Left lung (tissue), 10 donors: Measurements from ENCODE around the gene METTL3. TPM values are rescaled to one million over a fixed set of nuclear protein-coding genes. Genes with fewer than 3 reads are reported as not detected.

Experiments
- ATAC-seq: fragments of 200-7000 bp; cut with Tn5 transposase; one replicate; pipeline ENCODE4 v1.9.1; 2020; ENCODE audit warnings: moderate library complexity
- DNase-seq, 4 donors: peaks; one replicate each; pipeline ENCODE4 v3.0.0-alpha.2; 2013 to 2020
- H3K27ac ChIP-seq, 2 donors: fragments of 200-600 bp; sonication (generic) in 1 of 2; one replicate each; pipeline versions ENCODE4 v1.5.0 to v1.8.0; 2020 to 2021
- H3K27me3 ChIP-seq, 2 donors: fragments of 200-600 bp; sonication (generic) in 1 of 2; one replicate each; pipeline versions ENCODE4 v1.5.0 to v1.8.0; 2020 to 2021
- H3K36me3 ChIP-seq, 2 donors: fragments of 200-600 bp; sonication (generic) in 1 of 2; one replicate each; pipeline versions ENCODE4 v1.5.0 to v1.8.0; 2020 to 2021
- H3K4me1 ChIP-seq, 2 donors: fragments of 200-600 bp; one replicate each; pipeline ENCODE4 v1.8.0; 2021
- H3K4me3 ChIP-seq, 2 donors: fragments of 200-600 bp; sonication (generic) in 1 of 2; one replicate each; pipeline versions ENCODE4 v1.5.0 to v1.8.0; 2020 to 2021; ENCODE audit warnings: mild to moderate bottlenecking in 1 of 2
- H3K9me3 ChIP-seq, 2 donors: fragments of 200-600 bp; sonication (generic) in 1 of 2; one replicate each; pipeline versions ENCODE4 v1.5.0 to v1.8.0; 2020 to 2021
- intact Hi-C, 2 donors: fragments of 100-400 bp; cut with DNase I; formaldehyde crosslinking; loops; one replicate each; pipeline versions ENCODE4 v1.11.2 to v1.14.2; 2022
- polyA plus RNA-seq, 6 donors: library from polyadenylated mRNA; unstranded; fragments of 120-200 nt; gene quantifications; one replicate each; pipeline ENCODE4 v1.2.1, GENCODE V29; 2013; ENCODE audit not compliant: insufficient read length in 6 of 6
- total RNA-seq, 2 donors: library from RNA; stranded (reverse); fragmentation: NEBNext Ultra II Directional; extraction: Animal tissue kit (Norgen Biotek cat#: 25700); gene quantifications; one replicate each; pipeline ENCODE4 v1.2.1, GENCODE V29; 2021
- TF ChIP-seq, protein P1 (sequence below), 2 donors: fragments of 200-600 bp; sonication (generic) in 1 of 2; IDR thresholded peaks; one replicate each; pipeline versions ENCODE4 v1.5.0 to v1.8.0; 2021; ENCODE audit warnings: antibody characterized with exemption in 2 of 2
- donor health status: DM: no; HTN: yes; CAD: no.
- donor health status: DM: no; HTN: no; CAD: no.

The METTL3 gene
- total and polyA plus RNA-seq, 8 donors: 36.8 to 109 (median 96.5) TPM

DNA sequence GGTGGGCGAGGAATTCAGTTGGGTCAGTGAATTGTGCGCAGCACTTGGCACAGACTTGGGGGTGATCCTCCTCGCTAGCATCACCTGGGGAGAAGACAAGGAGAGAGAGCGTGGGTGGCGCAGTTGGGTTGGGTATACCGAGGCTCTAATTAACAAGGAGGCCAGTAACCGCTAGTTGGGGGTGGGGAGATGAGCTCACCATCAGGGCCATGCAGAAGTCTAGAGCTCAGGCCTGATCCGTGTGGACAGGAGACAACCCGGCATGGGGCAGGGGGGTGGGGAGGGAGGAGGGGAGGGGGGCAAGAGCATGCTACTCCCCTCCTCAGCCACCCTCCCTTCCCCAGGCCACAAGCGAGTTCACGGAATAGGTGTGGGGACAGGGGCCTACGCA lies 14.4 kb upstream of the METTL3 start:
- Histone ChIP-seq H3K4me3 (peak overlapping the region; percentile 53 to 57), H3K9me3 (no peaks in the 10 kb centered on the region), H3K4me1 (peaks cover 0 to 33% of the 10 kb centered on the region in 2 donors), H3K36me3 (no peaks in the 10 kb centered on the region), H3K27me3 (peaks cover 0 to 11% of the 10 kb centered on the region in 2 donors), H3K27ac (no peak overlapping the region)
- TF ChIP-seq, protein P1, sequence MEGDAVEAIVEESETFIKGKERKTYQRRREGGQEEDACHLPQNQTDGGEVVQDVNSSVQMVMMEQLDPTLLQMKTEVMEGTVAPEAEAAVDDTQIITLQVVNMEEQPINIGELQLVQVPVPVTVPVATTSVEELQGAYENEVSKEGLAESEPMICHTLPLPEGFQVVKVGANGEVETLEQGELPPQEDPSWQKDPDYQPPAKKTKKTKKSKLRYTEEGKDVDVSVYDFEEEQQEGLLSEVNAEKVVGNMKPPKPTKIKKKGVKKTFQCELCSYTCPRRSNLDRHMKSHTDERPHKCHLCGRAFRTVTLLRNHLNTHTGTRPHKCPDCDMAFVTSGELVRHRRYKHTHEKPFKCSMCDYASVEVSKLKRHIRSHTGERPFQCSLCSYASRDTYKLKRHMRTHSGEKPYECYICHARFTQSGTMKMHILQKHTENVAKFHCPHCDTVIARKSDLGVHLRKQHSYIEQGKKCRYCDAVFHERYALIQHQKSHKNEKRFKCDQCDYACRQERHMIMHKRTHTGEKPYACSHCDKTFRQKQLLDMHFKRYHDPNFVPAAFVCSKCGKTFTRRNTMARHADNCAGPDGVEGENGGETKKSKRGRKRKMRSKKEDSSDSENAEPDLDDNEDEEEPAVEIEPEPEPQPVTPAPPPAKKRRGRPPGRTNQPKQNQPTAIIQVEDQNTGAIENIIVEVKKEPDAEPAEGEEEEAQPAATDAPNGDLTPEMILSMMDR (IDR thresholded peaks at IDR 0.05): no peak
- DNase-seq (peak in 1 of 4 donors; percentile 47), ATAC-seq (peak; percentile 39)
- intact Hi-C loops: no loop called here

DNA sequence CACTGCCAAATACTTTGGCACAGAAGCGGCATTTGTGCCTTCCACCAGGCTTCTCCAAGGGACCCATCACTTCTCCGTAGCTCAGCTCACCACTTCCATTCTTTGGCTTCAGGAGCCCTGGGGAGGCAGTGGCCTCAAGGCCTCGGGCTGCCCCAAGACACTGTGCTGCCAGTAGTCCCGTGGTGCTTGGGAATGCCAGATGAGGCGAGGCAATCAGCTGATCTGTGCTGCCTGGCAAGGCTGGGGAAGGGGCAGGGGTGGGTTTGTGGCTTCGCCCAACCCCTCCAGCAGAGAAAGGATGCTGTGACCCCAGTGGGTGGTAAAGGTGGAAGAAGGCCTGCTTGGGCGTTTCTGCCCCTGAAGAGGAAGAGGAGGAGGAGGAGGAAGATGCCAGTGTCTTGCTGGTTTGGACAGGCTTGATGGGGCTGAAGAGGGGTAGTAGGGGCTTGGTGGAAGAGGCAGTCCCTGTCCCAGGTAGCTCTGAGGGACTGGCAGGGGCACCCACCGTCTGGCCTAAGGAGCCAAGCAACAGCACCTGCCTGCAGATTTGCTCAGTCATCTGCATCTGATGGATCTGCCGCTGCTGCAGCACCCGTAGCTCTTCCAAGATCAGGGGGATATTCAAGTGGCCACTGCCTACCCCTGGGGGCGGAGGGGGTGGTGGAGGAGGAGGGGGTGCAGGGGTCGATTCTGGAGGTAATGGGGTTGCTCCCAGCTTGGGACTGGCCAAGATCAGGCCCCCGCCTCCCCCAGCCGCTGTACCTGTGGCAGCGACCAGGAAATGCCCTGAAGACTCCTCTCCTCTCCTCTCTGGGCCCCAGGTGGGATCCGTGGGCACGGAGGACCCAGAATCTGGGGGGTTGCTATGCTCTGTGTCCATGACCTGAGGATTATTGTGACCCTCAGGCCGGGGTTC lies 13.7 kb upstream of the METTL3 start:
- Histone ChIP-seq H3K9me3 (no peaks in the 10 kb centered on the region), H3K27me3 (peaks cover 0 to 11% of the 10 kb centered on the region in 2 donors), H3K4me3 (peak overlapping the region; percentile 53 to 57), H3K36me3 (no peaks in the 10 kb centered on the region), H3K27ac (no peak overlapping the region), H3K4me1 (peaks cover 0 to 33% of the 10 kb centered on the region in 2 donors)
- TF ChIP-seq, protein P1 (IDR thresholded peaks at IDR 0.05): no peak
- ATAC-seq (no peak), DNase-seq (no peak)
- intact Hi-C loops: no loop called here

DNA sequence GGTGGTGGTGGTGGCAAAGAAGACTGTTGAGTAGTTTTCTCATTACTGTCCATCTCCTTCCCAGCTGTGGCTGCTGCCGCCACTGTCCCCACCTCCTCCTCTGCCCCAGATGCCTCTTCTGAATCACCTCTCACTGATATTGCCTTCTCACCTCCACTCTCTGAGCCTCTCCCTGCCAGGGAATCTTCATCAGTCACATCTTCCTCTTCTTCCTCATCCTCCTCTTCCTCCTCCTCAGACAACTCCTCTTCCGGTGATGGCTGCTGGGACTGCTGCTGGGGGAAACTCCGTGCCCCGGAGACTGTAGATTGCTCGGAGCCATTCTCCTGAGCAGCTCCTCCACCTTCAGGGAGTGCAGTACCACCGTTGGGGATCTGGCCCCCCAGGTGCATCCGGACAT lies 12.1 kb upstream of the METTL3 start:
- no peaks in the 10 kb centered on the region for H3K9me3 ChIP-seq
- H3K27ac ChIP-seq: no peak overlapping the region
- intact Hi-C loops: no loop called here
- TF ChIP-seq, protein P1 (IDR thresholded peaks at IDR 0.05): no peak
- H3K36me3 ChIP-seq: no peaks in the 10 kb centered on the region
- DNase-seq: no peak
- no peak overlapping the region for H3K4me3 ChIP-seq
- H3K27me3 ChIP-seq: peaks cover 0 to 11% of the 10 kb centered on the region in 2 donors
- peaks cover 0 to 25% of the 10 kb centered on the region in 2 donors for H3K4me1 ChIP-seq
- ATAC-seq: no peak

DNA sequence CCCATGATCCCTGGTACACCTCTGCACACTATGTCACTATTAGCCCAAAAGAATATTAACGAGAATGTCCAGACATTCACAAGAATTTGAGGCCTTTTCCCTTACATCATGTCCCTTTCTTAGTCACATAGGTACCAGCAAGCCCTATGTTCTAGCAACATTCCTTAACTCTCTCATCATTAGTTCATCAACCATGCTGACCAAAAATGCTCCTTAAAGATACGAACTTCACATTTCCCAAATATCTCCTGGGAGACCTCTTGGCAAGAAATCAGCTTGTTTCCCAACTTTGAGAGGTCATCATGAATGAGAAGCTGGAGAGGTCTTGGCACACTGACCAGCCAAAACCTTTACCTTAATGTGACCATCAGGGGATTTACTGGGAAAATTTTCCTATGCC lies 10.4 kb upstream of the METTL3 start:
- Histone ChIP-seq H3K36me3 (no peaks in the 10 kb centered on the region), H3K4me3 (no peak overlapping the region), H3K27me3 (peaks cover 0 to 8% of the 10 kb centered on the region in 2 donors), H3K27ac (no peak overlapping the region), H3K9me3 (no peaks in the 10 kb centered on the region), H3K4me1 (peaks cover 0 to 8% of the 10 kb centered on the region in 2 donors)
- intact Hi-C loops: no loop called here
- DNase-seq: no peak
- peak; percentile 10 for ATAC-seq
- TF ChIP-seq, protein P1 (IDR thresholded peaks at IDR 0.05): no peak

DNA sequence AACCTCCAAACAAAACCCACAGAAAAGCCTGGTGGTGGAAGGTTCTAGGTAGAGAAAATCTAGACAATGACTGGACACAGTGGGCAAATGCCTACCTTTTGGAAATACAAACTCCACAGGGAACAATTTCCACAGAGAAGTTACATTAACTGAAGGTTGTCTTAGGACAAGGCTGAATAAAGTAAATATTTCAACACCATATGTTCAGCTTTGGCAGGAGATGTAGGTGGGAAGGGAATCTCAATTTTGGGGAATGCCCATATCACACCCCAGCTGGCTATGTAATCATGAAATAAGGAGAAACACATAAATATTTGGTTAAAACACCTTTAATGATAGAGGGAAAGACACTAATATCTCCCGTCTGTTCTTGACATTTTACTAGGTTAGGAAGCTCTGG lies 9.6 kb upstream of the METTL3 start:
- peaks cover 0 to 6% of the 10 kb centered on the region in 2 donors for H3K4me1 ChIP-seq
- no peak overlapping the region for H3K27ac ChIP-seq
- ATAC-seq: no peak
- intact Hi-C loops: no loop called here
- DNase-seq: no peak
- TF ChIP-seq, protein P1 (IDR thresholded peaks at IDR 0.05): no peak
- H3K9me3 ChIP-seq: no peaks in the 10 kb centered on the region
- no peak overlapping the region for H3K4me3 ChIP-seq
- peaks cover 0 to under 1% of the 10 kb centered on the region in 2 donors for H3K27me3 ChIP-seq
- no peaks in the 10 kb centered on the region for H3K36me3 ChIP-seq
